Type B pancreatic cell (in vitro differentiated cells): ENCODE measurements around the gene ZFAND2B. TPM values are rescaled to one million over a fixed set of nuclear protein-coding genes. Genes with fewer than 3 reads are reported as not detected.

ENCODE experiments used
- DNase-seq: peaks from one replicate; pipeline ENCODE4 v3.0.0; 2021; ENCODE audit warnings: mixed read lengths; ENCODE audit not compliant: unreplicated experiment; ENCODE audit errors: extremely low spot score
- H3K27ac Mint-ChIP-seq: 2 replicates; pipeline ENCODE4 v1.8.0; 2021; ENCODE audit warnings: mild to moderate bottlenecking, mixed read lengths
- H3K27me3 Mint-ChIP-seq: 2 replicates; pipeline ENCODE4 v1.8.0; 2021; ENCODE audit warnings: mixed read lengths
- H3K36me3 Mint-ChIP-seq: 2 replicates; pipeline ENCODE4 v1.8.0; 2021; ENCODE audit warnings: mixed read lengths
- H3K4me1 Mint-ChIP-seq: one replicate; pipeline ENCODE4 v1.8.0; 2021; ENCODE audit warnings: mixed read lengths; ENCODE audit not compliant: unreplicated experiment
- H3K4me3 Mint-ChIP-seq: 2 replicates; pipeline ENCODE4 v1.8.0; 2021; ENCODE audit warnings: mild to moderate bottlenecking, mixed read lengths
- H3K9me3 Mint-ChIP-seq: 2 replicates; pipeline ENCODE4 v1.8.0; 2021; ENCODE audit warnings: mixed read lengths
- total RNA-seq: library from RNA; stranded (reverse); gene quantifications from 2 replicates; pipeline ENCODE4 v1.2.1, GENCODE V29; 2021; ENCODE audit warnings: low replicate concordance
- TF ChIP-seq, protein P1 (sequence below): fragments of 200-600 bp; sonication (generic); conservative IDR thresholded peaks from 2 replicates; pipeline ENCODE4 v1.5.0; 2021; ENCODE audit warnings: antibody characterized with exemption, mild to moderate bottlenecking

Gene ZFAND2B
- total RNA-seq, 1 donor from 2014 or later: 25.9 TPM

DNA sequence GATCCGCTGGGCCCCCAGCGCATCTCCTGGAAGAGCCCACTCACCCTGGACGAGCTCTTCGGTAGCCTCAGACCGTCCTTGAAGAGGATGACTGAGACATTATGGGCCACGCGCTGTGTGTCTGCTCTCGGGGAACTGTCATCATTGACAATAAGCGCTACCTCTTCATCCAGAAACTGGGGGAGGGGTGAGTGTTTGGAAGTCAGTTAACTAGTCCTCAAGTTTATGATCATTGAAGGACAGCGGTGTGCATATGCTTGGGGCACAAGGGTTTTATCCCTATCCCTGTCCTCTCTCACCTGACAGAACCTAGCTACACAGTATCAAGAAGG, 39.3 kb downstream of the ZFAND2B start:
- Mint-ChIP-seq H3K27me3 (peaks cover 2% of the 10 kb centered on the region), H3K27ac (peak overlapping the region; percentile 93), H3K9me3 (no peaks in the 10 kb centered on the region), H3K36me3 (no peaks in the 10 kb centered on the region), H3K4me3 (peak overlapping the region; percentile 95), H3K4me1 (peaks cover 14% of the 10 kb centered on the region)
- TF ChIP-seq, protein P1, sequence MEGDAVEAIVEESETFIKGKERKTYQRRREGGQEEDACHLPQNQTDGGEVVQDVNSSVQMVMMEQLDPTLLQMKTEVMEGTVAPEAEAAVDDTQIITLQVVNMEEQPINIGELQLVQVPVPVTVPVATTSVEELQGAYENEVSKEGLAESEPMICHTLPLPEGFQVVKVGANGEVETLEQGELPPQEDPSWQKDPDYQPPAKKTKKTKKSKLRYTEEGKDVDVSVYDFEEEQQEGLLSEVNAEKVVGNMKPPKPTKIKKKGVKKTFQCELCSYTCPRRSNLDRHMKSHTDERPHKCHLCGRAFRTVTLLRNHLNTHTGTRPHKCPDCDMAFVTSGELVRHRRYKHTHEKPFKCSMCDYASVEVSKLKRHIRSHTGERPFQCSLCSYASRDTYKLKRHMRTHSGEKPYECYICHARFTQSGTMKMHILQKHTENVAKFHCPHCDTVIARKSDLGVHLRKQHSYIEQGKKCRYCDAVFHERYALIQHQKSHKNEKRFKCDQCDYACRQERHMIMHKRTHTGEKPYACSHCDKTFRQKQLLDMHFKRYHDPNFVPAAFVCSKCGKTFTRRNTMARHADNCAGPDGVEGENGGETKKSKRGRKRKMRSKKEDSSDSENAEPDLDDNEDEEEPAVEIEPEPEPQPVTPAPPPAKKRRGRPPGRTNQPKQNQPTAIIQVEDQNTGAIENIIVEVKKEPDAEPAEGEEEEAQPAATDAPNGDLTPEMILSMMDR: no peak
- DNase-seq: no peak

DNA sequence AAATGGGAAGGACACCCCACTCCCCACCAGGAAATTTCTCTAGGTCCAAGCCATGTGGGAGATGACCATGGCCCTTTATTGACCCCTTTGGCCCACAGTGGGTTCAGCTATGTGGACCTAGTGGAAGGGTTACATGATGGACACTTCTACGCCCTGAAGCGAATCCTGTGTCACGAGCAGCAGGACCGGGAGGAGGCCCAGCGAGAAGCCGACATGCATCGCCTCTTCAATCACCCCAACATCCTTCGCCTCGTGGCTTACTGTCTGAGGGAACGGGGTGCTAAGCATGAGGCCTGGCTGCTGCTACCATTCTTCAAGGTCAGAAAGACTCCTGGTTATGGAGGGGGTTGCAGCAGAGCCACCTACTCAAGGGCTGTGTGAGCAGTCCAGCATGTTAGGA, 40.0 kb downstream of the ZFAND2B start:
- TF ChIP-seq, protein P1: no peak
- Mint-ChIP-seq H3K9me3 (no peaks in the 10 kb centered on the region), H3K27me3 (peaks cover 9% of the 10 kb centered on the region), H3K4me3 (peak overlapping the region; percentile 95), H3K36me3 (no peaks in the 10 kb centered on the region), H3K4me1 (peaks cover 14% of the 10 kb centered on the region), H3K27ac (peak overlapping the region; percentile 93)
- no peak for DNase-seq

GRCh38 chr2:219247678-219248642, 41.4 kb downstream of the ZFAND2B start:
- H3K4me3 Mint-ChIP-seq: peak overlapping the region; percentile 81
- peaks cover 23% of the 10 kb centered on the region for H3K27me3 Mint-ChIP-seq
- H3K27ac Mint-ChIP-seq: peak overlapping the region; percentile 98
- no peak for DNase-seq
- H3K36me3 Mint-ChIP-seq: no peaks in the 10 kb centered on the region
- H3K9me3 Mint-ChIP-seq: no peaks in the 10 kb centered on the region
- TF ChIP-seq, protein P1: no peak
- peaks cover 14% of the 10 kb centered on the region for H3K4me1 Mint-ChIP-seq

- Mint-ChIP-seq H3K4me1 (peaks cover 14% of the 10 kb centered on the region), H3K4me3 (peak overlapping the region; percentile 81), H3K27ac (peak overlapping the region; percentile 98), H3K36me3 (no peaks in the 10 kb centered on the region), H3K9me3 (no peaks in the 10 kb centered on the region), H3K27me3 (peaks cover 30% of the 10 kb centered on the region)
- TF ChIP-seq, protein P1: no peak
- DNase-seq: no peak
Measured at GRCh38 chr2:219248845-219249202, 42.2 kb downstream of the ZFAND2B start.

DNA sequence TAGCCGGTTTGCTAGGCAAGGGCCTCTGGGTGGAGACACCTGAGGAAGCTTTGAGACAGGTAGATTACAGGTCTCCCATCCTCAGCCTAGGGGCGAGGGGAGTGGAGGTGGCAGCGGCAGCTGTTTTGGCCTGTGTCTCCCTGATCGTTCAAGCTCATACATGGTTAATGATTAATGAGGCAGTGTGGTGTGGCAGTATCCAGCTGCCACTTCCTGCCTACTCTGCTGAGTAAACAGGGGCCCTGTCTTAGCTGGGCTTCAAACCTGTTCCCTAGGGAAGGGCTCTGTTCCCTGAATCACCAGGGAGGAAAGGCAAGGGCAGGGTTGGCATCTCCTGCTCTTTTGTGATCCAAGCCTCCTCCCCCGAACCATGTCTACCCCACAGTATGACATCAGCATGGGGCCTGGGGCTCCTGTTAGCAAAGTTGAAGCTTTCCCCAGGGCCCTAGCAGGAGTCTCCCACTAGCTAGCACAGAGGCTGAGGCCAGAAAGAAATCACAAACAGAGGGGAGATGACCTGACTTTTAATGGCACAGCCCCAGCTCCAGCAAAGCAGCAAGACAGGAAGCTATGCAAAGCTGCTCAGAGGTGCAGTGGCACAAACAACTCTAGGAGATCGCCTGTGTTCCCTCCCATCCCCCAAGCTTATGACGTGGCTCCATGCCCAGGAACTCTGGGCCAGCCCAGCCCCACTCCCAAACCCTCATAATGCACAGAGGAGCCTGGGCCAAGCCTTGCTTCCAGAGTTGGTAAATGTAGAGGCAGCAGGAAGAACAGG, 42.8 kb downstream of the ZFAND2B start:
- Mint-ChIP-seq H3K4me3 (peak overlapping the region; percentile 81), H3K4me1 (peaks cover 14% of the 10 kb centered on the region), H3K36me3 (no peaks in the 10 kb centered on the region), H3K9me3 (no peaks in the 10 kb centered on the region), H3K27ac (peak overlapping the region; percentile 98), H3K27me3 (peaks cover 33% of the 10 kb centered on the region)
- no peak for DNase-seq
- TF ChIP-seq, protein P1: no peak
